Measurements from ENCODE around the gene CERS6.
"Not testable (repeated sequence)": the region's sequence is repeated elsewhere in the genome, so short reads cannot be mapped to it uniquely, and the experiment has no call there.

Gene CERS6

GRCh38 chr2:168660870-168661862, 205.1 kb downstream of the CERS6 start:
- TF ChIP-seq MYC (IDR thresholded peaks at IDR 0.05; ENCODE audit: low read depth, low read length) (no peak), MAX (IDR thresholded peaks at IDR 0.05; ENCODE audit: low read depth, low read length) (no peak), CTCF (IDR thresholded peaks at IDR 0.05; ENCODE audit: low read depth, low read length) (no peak), POLR2A (IDR thresholded peaks at IDR 0.05; ENCODE audit: extremely low read depth, insufficient read length) (no peak)
- no peak for DNase-seq (ENCODE audit: low read depth)
- no peak overlapping the region for H3K4me3 ChIP-seq (ENCODE audit: low read depth, low read length)

GRCh38 chr2:168661863-168662256, 205.8 kb downstream of the CERS6 start:
- no peak for TF ChIP-seq POLR2A (IDR thresholded peaks at IDR 0.05; ENCODE audit: extremely low read depth, insufficient read length)
- TF ChIP-seq MAX (IDR thresholded peaks at IDR 0.05; ENCODE audit: low read depth, low read length) = no peak
- TF ChIP-seq CTCF (IDR thresholded peaks at IDR 0.05; ENCODE audit: low read depth, low read length) = no peak
- no peak overlapping the region for H3K4me3 ChIP-seq (ENCODE audit: low read depth, low read length)
- DNase-seq (ENCODE audit: low read depth) = no peak

GRCh38 chr2:168662651-168663208, 206.7 kb downstream of the CERS6 start:
- no peak for TF ChIP-seq CTCF (IDR thresholded peaks at IDR 0.05; ENCODE audit: low read depth, low read length)
- TF ChIP-seq MYC (IDR thresholded peaks at IDR 0.05; ENCODE audit: low read depth, low read length) = no peak
- no peak for TF ChIP-seq MAX (IDR thresholded peaks at IDR 0.05; ENCODE audit: low read depth, low read length)
- no peak for TF ChIP-seq POLR2A (IDR thresholded peaks at IDR 0.05; ENCODE audit: extremely low read depth, insufficient read length)
- no peak for DNase-seq (ENCODE audit: low read depth)
- no peak overlapping the region for H3K4me3 ChIP-seq (ENCODE audit: low read depth, low read length)

GRCh38 chr2:168663993-168664392, 207.9 kb downstream of the CERS6 start:
- no peak for TF ChIP-seq POLR2A (IDR thresholded peaks at IDR 0.05; ENCODE audit: extremely low read depth, insufficient read length)
- TF ChIP-seq MAX (IDR thresholded peaks at IDR 0.05; ENCODE audit: low read depth, low read length) = no peak
- no peak for TF ChIP-seq CTCF (IDR thresholded peaks at IDR 0.05; ENCODE audit: low read depth, low read length)
- no peak for TF ChIP-seq MYC (IDR thresholded peaks at IDR 0.05; ENCODE audit: low read depth, low read length)
- no peak for DNase-seq (ENCODE audit: low read depth)
- no peak overlapping the region for H3K4me3 ChIP-seq (ENCODE audit: low read depth, low read length)

- not testable (repeated sequence) for DNase-seq (ENCODE audit: low read depth); H3K4me3 ChIP-seq (ENCODE audit: low read depth, low read length)
These were observed 208.6 kb downstream of the CERS6 start for GRCh38 chr2:168664715-168665114.

GRCh38 chr2:168666339-168666738, 210.3 kb downstream of the CERS6 start:
- TF ChIP-seq MAX (IDR thresholded peaks at IDR 0.05; ENCODE audit: low read depth, low read length) = no peak
- TF ChIP-seq POLR2A (IDR thresholded peaks at IDR 0.05; ENCODE audit: extremely low read depth, insufficient read length) = no peak
- TF ChIP-seq MYC (IDR thresholded peaks at IDR 0.05; ENCODE audit: low read depth, low read length) = no peak
- no peak for TF ChIP-seq CTCF (IDR thresholded peaks at IDR 0.05; ENCODE audit: low read depth, low read length)
- no peak overlapping the region for H3K4me3 ChIP-seq (ENCODE audit: low read depth, low read length)
- no peak for DNase-seq (ENCODE audit: low read depth)
